ENCODE data around the gene DIAPH3. TPM values are rescaled to one million over a fixed set of nuclear protein-coding genes. Genes with fewer than 3 reads are reported as not detected.

DIAPH3 gene
- total and polyA plus RNA-seq, 2 of the 8 experiments (the other 6 are each of a cell fraction or from before 2014, with no cell fraction given): 8.0 to 30.8 TPM

DNA sequence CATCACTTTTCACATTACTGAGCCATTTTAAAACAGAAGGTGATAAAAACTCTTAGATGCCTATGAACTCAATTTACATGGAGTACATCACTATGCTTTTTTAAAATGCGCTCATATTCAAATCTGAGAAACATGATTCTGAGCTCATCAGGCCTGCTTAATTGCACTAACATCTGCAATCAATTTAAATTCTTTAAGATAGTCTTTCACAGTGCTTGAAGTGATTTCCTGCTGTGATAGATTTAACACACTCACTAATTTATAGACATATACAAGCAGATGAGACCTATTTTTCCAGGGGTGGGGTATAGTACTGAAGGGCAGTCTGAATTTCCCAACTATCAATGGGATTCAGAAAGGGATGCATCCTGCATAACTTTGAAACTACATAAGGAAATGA, 82.9 kb downstream of the DIAPH3 start (continued):
- TF ChIP-seq TEAD4 (IDR thresholded peaks at IDR 0.05; ENCODE audit: low read depth, low read length) (no peak), CBX8 (IDR thresholded peaks at IDR 0.05; ENCODE audit: borderline replicate concordance, low read depth, low read length) (no peak), GABPA (IDR thresholded peaks at IDR 0.05; ENCODE audit: borderline replicate concordance, insufficient read depth, low read length) (no peak), TCF12 (IDR thresholded peaks at IDR 0.05; ENCODE audit: low read depth, low read length) (no peak), SIN3A (conservative IDR thresholded peaks at IDR 0.05 in 1 of 2, IDR thresholded peaks at IDR 0.05 in 1 of 2; ENCODE audit: low read depth in 1 of 2, low read length in 2 of 2) (no peak), YY1 (IDR thresholded peaks at IDR 0.05; ENCODE audit: low read depth, low read length) (no peak), ZNF274 (IDR thresholded peaks at IDR 0.05; ENCODE audit: borderline replicate concordance, extremely low read depth, low read length) (no peak), SP1 (IDR thresholded peaks at IDR 0.05; ENCODE audit: low read depth, low read length) (no peak), POLR2A (IDR thresholded peaks at IDR 0.05; ENCODE audit: control extremely low read depth in 1 of 2, low read depth in 2 of 2, low read length in 2 of 2) (no peak)

All from H1 (cell line).